ENCODE data around the gene CDK8. TPM values are rescaled to one million over a fixed set of nuclear protein-coding genes. Genes with fewer than 3 reads are reported as not detected.

CDK8 gene
- total RNA-seq, 1 donor from 2014 or later, result 25.3 TPM

- DNase-seq (ENCODE audit: low spot score in 2 of 2, unreplicated experiment in 2 of 2), result no peak
- H3K27me3 Mint-ChIP-seq (ENCODE audit: low read depth), result no peaks in the 10 kb centered on the region
- H3K9me3 Mint-ChIP-seq, result peaks cover 5% of the 10 kb centered on the region
- peaks cover 2% of the 10 kb centered on the region for H3K36me3 Mint-ChIP-seq
- H3K4me1 Mint-ChIP-seq, result peaks cover 41% of the 10 kb centered on the region
- H3K27ac Mint-ChIP-seq, result no peak overlapping the region
- no peak for TF ChIP-seq CTCF (IDR thresholded peaks at IDR 0.05; ENCODE audit: unreplicated experiment)
- no peak overlapping the region for H3K4me3 Mint-ChIP-seq
These were observed 5.7 kb downstream of the CDK8 start for GRCh38 chr13:26259634-26260033.

- Mint-ChIP-seq H3K4me3 (no peak overlapping the region), H3K36me3 (peaks cover 2% of the 10 kb centered on the region), H3K27ac (no peak overlapping the region), H3K4me1 (peaks cover 17% of the 10 kb centered on the region), H3K27me3 (ENCODE audit: low read depth) (no peaks in the 10 kb centered on the region), H3K9me3 (peaks cover 7% of the 10 kb centered on the region)
- no peak for TF ChIP-seq CTCF (IDR thresholded peaks at IDR 0.05; ENCODE audit: unreplicated experiment)
- no peak for DNase-seq (ENCODE audit: low spot score in 2 of 2, unreplicated experiment in 2 of 2)
These were observed 8.2 kb downstream of the CDK8 start for GRCh38 chr13:26262156-26262555.

- H3K27me3 Mint-ChIP-seq (ENCODE audit: low read depth), result no peaks in the 10 kb centered on the region
- peaks cover 7% of the 10 kb centered on the region for H3K4me1 Mint-ChIP-seq
- peaks cover 7% of the 10 kb centered on the region for H3K9me3 Mint-ChIP-seq
- no peak overlapping the region for H3K4me3 Mint-ChIP-seq
- no peak overlapping the region for H3K27ac Mint-ChIP-seq
- DNase-seq (ENCODE audit: low spot score in 2 of 2, unreplicated experiment in 2 of 2), result no peak
- H3K36me3 Mint-ChIP-seq, result peaks cover 2% of the 10 kb centered on the region
- TF ChIP-seq CTCF (IDR thresholded peaks at IDR 0.05; ENCODE audit: unreplicated experiment), result no peak
These were observed 12.4 kb downstream of the CDK8 start for GRCh38 chr13:26266311-26266710.

- Mint-ChIP-seq H3K27me3 (ENCODE audit: low read depth) (no peaks in the 10 kb centered on the region), H3K4me3 (no peak overlapping the region), H3K27ac (no peak overlapping the region), H3K4me1 (no peaks in the 10 kb centered on the region), H3K36me3 (no peaks in the 10 kb centered on the region), H3K9me3 (no peaks in the 10 kb centered on the region)
- no peak for DNase-seq (ENCODE audit: low spot score in 2 of 2, unreplicated experiment in 2 of 2)
- no peak for TF ChIP-seq CTCF (IDR thresholded peaks at IDR 0.05; ENCODE audit: unreplicated experiment)
These were observed 16.8 kb downstream of the CDK8 start for GRCh38 chr13:26270707-26271106.

GRCh38 chr13:26272621-26273020, 18.7 kb downstream of the CDK8 start:
- Mint-ChIP-seq H3K4me1 (no peaks in the 10 kb centered on the region), H3K4me3 (no peak overlapping the region), H3K27me3 (ENCODE audit: low read depth) (no peaks in the 10 kb centered on the region), H3K36me3 (no peaks in the 10 kb centered on the region), H3K27ac (no peak overlapping the region), H3K9me3 (no peaks in the 10 kb centered on the region)
- no peak for TF ChIP-seq CTCF (IDR thresholded peaks at IDR 0.05; ENCODE audit: unreplicated experiment)
- DNase-seq (ENCODE audit: low spot score in 2 of 2, unreplicated experiment in 2 of 2), result no peak

- no peak for DNase-seq (ENCODE audit: low spot score in 2 of 2, unreplicated experiment in 2 of 2)
- Mint-ChIP-seq H3K9me3 (peaks cover 44% of the 10 kb centered on the region), H3K27me3 (ENCODE audit: low read depth) (no peaks in the 10 kb centered on the region), H3K4me3 (no peak overlapping the region), H3K36me3 (peaks cover 22% of the 10 kb centered on the region), H3K4me1 (no peaks in the 10 kb centered on the region), H3K27ac (no peak overlapping the region)
- no peak for TF ChIP-seq CTCF (IDR thresholded peaks at IDR 0.05; ENCODE audit: unreplicated experiment)
These were observed 26.4 kb downstream of the CDK8 start for GRCh38 chr13:26280295-26280694.
